Prostate gland (tissue), 2 donors: ENCODE results near the gene NPEPL1.

ENCODE experiments used
- POLR2A ChIP-seq: fragments of 450-650 bp; IDR thresholded peaks from one replicate; pipeline ENCODE4 v1.6.1; 2016; ENCODE audit warnings: antibody characterized with exemption, mild to moderate bottlenecking
- TF ChIP-seq, protein P1 (sequence below), 4 experiments: fragments of 200-600 bp in 2 of 4; fragments of 450-650 bp in 2 of 4; sonication (generic) in 2 of 4; IDR thresholded peaks; 1 replicate in 3 of 4; 2 replicates in 1 of 4; pipeline ENCODE4 v1.5.1; 2016 to 2019; ENCODE audit warnings: antibody characterized with exemption in 4 of 4, mild to moderate bottlenecking in 2 of 4, moderate library complexity in 2 of 4

GRCh38 chr20:58756450-58756775 lies 63.8 kb downstream of the NPEPL1 start:
- TF ChIP-seq, protein P1, sequence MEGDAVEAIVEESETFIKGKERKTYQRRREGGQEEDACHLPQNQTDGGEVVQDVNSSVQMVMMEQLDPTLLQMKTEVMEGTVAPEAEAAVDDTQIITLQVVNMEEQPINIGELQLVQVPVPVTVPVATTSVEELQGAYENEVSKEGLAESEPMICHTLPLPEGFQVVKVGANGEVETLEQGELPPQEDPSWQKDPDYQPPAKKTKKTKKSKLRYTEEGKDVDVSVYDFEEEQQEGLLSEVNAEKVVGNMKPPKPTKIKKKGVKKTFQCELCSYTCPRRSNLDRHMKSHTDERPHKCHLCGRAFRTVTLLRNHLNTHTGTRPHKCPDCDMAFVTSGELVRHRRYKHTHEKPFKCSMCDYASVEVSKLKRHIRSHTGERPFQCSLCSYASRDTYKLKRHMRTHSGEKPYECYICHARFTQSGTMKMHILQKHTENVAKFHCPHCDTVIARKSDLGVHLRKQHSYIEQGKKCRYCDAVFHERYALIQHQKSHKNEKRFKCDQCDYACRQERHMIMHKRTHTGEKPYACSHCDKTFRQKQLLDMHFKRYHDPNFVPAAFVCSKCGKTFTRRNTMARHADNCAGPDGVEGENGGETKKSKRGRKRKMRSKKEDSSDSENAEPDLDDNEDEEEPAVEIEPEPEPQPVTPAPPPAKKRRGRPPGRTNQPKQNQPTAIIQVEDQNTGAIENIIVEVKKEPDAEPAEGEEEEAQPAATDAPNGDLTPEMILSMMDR (IDR thresholded peaks at IDR 0.05), result no peak
- TF ChIP-seq POLR2A, result no peak
